Tibial nerve (tissue), 3 donors: ENCODE results near the gene GALNT6.

Experiments
- CTCF ChIP-seq, 5 experiments: fragments of 200-600 bp in 3 of 5; fragments of 450-650 bp in 2 of 5; sonication (generic) in 3 of 5; IDR thresholded peaks; one replicate each; pipeline ENCODE4 v1.5.1; 2016 to 2019; ENCODE audit warnings: antibody characterized with exemption in 5 of 5, mild to moderate bottlenecking in 3 of 5, moderate library complexity in 2 of 5
- POLR2A ChIP-seq, 2 donors: fragments of 450-650 bp; IDR thresholded peaks; one replicate each; pipeline ENCODE4 v1.6.1; 2017; ENCODE audit warnings: antibody characterized with exemption in 2 of 2, mild to moderate bottlenecking in 2 of 2, moderate library complexity in 2 of 2

- TF ChIP-seq CTCF (IDR thresholded peaks at IDR 0.05) = peak; percentile 30 to 47 (median 38)
- no peak for TF ChIP-seq POLR2A (IDR thresholded peaks at IDR 0.05)
Observed at GRCh38 chr12:51421266-51421884, 30.2 kb upstream of the GALNT6 start.
